IPS DF 19.7 (cell line): ENCODE data around the gene ZNF99.
"Not testable (repeated sequence)": the region's sequence is repeated elsewhere in the genome, so short reads cannot be mapped to it uniquely, and the experiment has no call there.

Experiments used
- DNase-seq: peaks from one replicate; pipeline ENCODE4 v3.0.0-alpha.2; 2013; ENCODE audit warnings: low read depth, low spot score

The ZNF99 gene

DNA sequence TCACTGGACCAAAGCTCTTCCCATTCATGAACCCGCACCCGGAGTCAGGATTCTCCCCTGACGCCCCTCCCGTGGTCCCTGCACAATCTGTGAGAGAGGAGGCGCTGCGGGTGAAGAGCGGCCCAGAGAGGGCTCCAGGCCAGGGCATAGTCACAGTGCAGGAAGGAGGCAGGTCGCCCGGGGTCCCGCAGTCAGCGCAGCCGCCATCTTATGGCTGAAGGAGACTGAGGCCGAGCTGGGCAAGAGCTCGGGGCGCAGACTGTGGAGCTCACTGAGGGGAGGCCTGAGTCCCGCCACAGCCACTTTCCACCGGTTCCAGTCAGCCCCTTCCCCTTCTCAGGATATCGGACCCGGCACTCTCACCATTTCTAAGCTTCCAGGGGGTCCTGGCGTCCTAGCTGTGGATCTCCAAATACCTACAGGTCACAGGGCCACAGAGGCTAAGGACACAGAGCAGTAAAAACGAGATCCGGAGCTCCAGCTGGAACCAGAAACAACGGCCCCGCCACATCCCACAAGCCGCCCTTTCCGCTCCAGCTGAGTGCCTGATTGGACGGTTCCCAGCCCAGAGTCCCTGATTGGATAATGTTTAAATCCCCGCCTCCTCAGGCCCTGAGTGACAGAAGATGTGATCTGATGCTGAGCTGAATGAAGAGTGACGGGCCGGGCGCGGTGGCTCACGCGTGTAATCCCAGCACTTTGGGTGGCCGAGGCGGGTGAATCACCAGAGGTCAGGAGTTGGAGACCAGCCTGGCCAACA is at the start of gene ZNF99:
Gene ZNF99 (minus strand): TSS at position 501 of the 760 bp plus-strand sequence. CDS start 135 bp downstream, at position 366.
- DNase-seq = no peak

DNA sequence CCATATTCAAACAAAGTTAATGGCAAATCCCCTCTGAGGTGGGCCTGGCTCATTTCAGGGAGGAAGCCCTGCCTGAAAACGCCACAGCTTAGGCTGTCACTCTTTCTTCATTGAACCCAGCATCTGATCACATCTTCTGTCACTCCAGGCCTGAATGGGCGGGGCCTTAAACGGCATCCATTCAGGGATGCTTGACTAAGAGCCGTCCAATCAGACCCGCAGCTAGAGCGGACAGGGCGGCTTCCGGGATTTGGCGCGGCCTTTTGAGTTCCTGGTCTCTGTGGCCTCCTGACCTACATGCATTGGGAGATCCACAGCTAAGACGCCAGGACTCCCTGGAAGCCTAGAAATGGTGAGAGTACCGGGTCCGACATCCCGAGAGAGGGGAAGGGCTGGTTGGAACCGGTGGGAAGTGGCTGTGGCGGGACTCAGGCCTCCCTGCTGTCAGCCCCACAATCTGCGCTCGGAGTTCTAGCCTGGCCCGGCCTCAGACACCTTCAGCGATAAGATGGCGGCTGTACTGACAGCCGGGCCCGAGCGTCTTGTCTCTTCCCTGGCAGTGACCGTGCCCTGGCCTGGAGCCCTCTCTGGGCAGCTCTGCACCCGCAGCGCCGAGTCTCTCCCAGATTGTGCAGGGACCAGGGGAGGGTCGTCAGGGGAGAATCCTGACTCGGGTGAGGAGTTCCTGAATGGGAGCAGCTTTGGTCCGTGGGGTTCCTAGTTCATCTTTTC is 48.2 kb upstream of the ZNF99 start, which contains the start of gene ZNF723:
Gene ZNF723 (plus strand): TSS at position 261 of the 732 bp plus-strand sequence. CDS start 89 bp downstream, at position 350.
- DNase-seq = no peak

DNA sequence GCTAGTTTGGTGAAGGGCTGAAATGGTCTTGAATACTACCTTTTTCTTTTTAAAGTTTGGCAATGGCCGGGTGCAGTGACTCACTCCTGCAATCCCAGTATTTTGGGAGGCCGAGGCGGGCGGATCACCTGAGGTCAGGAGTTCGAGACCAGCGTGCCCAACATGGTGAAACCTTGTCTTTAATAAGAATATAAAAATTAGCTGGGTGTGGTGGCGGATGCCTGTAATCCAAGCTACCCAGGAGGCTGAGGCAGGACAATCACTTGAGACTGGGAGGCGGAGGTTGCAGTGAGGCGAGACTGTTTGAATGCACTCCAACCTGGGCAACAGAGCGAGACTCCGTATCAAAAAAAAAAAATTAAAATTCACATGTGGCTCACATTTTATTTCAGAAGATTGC is 47.3 kb upstream of the ZNF99 start:
- no peak for DNase-seq

DNA sequence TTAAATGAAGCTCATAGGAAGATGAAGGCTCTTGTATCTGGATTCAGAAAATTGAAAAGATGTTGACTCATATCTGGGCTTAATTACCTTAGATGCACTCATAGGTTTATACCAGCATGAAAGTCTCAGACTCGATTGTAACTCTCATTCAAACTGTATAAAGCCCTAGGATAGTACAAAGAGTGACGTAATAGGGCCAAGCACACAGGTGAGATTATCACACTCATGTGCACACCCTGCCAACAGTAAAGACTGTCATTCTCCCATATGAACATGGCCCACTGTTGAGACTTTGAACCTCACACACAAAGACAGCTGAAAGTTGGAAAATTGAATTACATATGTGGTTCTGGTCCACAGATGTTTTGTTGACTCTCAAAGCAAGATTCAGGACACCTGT is 30.2 kb upstream of the ZNF99 start:
- DNase-seq = no peak

DNA sequence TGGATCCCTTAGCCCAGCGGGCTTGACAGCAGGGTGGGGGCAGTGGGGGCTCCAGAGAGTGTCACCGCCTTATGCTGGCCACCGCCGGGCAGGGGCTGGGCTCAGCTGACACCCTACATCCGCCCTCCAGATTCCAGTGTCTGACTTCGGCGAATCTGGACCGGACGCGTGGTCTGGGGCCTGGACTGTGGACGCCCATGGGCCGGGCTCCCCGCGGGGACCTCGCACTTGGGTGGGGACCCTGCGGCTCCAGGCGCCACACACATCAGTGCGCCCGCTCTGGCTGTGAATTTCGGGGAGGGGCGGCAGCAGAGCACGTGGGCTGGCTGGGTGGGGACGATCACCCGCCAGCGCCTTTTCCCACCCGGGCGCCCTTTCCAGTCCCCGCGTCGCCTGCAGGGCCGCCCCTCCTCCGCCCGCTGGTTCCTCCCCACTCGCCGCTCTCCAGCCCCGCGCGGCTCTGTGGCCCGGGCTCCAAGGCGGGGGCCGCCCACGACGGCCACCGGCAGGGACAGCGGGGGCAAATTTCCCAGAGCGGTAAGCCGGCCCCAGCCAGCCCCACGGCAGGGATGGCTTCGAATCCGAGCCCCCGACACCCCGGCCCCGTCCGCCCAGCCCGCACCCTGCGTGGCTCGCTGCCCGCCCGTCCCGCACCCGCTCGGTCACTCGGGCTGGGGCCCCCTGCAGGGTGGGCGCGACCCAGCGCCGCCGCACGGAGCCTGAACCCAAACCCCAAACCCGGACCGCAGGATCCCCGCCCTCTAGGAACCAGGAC is 23.3 kb upstream of the ZNF99 start:
- no peak for DNase-seq

DNA sequence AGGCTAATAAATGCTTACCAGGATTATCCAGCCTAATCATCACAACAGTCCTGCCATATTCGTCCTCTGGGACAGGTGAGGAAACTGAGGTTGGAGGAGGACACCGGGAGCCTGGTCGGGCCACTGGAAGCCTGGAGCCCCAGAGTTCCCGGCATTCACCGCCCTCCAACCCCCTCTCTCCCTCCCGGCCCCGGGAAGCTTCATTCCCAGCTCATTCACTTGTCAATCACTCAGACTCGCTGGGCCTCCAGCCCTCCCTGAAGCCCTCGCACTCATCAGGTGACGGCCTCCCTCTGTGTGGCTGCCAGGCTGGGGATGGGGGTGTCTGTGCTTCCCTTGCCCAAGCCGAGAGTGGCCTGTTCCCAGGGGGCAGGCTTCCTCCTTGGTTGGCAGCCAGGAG is 22.5 kb upstream of the ZNF99 start:
- DNase-seq = no peak

DNA sequence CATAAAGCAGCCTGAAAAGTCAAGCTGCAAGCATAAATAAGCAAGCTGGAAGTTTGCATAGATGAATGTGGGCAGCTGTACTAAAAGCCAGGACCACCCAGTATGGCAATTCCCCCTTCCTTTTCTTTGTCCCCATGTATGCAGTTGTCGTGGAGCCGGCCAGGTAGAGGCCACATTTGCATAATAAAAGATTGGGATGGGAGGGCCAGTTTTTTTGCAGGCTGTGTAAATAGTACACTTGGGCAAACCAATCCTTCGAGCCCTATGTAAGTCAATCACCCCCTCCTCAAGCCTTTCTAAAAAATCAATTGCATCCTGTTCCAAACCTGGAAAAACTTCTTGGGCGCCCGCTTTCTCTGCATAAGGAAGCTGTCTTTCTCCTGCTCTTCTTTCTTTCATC is 13.1 kb upstream of the ZNF99 start:
- no peak for DNase-seq

DNA sequence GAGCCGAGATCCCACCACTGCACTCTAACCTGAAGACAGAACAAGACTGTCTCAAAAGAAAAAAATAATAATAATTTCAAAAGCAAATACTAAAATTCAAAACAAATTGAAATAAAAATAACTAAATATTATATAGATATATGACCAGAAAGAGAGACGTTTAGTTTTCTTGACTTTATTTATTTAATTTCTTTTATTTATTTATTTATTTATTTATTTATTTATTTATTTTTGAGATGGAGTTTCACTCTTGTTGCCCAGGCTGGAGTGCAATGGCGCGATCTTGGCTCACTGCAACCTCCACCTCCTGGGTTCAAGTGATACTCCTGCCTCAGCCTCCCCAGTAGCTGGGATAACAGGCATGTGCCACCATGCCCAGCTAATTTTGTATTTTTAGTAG is 8.9 kb upstream of the ZNF99 start:
- DNase-seq = not testable (repeated sequence)

DNA sequence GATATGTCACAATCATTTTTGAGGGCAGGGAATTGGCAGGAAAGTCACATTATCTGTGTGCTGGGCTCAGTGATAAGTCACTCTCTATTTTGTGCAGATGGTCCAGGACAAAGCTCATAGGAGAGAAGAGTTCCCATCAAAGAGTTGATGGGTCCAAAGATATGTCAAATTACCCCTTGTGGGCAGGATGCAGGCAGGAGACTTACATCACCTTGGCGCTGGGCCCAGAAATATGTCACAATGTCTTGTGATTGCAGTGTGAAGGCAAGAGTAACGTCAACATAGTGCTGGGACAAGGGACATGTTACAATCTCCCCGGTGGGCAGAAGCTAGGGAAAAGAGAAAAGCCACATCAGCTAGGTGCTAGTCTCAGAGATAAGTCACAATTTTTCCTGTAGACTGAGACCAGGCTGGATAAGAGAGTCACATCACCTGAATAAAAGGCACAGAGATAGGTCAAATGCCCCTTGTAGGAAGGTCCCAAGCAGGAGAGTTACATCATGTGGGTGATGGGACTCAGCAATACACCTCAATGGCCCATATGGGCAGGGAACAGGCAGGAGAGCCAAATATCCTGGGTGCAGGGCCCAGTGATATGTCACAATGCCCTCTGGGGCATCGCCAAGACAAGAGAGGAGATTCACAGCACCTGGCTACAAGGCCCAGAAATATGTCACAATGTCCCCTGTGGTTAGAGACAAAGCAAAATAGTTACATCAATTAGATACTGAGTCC is 47.9 kb downstream of the ZNF99 start:
- DNase-seq = no peak

DNA sequence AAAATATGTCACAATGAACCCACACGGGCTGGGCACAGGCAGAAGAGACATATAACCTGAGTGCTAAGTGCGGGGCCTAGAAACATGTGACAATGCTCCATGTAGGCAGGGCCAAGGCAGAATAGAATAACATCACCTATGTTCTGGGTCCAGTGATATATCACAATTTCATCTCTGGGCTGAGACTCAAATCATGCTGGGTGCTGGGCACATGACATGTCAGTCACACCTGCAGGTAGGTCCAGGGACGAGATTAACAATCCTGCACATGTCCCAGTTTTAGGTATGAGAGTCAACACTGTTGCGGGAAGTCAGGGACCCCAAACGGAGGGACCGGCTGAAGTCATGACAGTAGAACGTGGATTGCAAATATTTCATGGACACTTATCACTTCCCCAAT is 50.3 kb downstream of the ZNF99 start:
- no peak for DNase-seq

DNA sequence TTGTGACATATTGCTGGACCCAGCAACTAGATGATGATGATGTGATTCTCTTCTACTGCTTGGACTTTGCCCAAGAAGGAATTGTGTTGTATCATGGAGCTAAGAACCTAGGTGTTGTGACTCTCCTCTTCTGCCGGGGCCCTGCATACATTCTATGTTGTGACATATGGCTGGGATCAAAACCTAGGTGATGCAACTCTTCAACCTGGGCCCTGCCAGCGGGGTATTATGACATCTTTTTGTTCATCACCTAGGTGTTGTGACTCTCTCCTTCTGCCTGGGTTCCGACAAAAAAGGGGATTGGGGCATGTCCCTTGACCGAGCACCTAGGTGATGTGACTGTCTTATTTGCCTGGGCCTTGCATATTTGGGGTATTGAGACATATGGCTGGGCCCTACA is 55.7 kb downstream of the ZNF99 start:
- not testable (repeated sequence) for DNase-seq

DNA sequence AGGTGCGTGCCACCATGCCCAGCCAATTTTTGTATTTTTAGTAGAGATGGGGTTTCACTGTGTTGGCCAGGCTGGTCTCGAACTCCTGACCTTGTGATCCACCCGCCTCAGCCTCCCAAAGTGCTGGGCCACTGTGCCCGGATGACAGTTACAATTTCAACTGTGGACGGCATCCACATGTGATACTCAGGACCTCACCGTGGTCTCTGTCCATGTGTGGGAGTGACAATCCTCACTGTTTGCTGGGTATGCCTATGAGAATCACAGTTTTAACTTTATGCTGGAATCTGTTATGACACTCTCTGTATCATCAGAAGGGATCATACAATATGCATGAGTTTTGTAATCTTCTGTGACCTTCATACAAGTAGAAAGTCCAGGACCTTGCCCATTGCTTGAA is 62.4 kb downstream of the ZNF99 start:
- not testable (repeated sequence) for DNase-seq

DNA sequence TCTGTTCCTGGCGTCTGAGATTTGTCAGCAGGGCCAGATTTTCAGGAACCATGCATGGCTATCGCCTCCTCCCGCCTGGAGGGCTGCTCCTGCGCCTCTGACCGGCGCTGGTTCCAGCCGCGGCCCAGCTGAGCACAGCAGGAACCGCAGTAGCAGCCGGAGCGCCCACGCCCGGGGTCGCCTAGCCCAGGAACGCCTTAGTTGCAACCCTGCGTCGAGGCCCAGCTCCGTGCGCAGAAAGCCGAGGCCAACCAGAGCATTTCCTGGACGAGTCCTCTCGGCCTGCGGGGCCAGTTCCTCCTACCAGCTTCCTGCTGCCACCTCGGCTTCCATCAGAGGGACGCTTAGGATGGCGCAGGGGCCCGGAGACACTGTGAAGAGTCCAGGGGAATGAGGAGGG is 75.0 kb downstream of the ZNF99 start:
- DNase-seq = no peak

DNA sequence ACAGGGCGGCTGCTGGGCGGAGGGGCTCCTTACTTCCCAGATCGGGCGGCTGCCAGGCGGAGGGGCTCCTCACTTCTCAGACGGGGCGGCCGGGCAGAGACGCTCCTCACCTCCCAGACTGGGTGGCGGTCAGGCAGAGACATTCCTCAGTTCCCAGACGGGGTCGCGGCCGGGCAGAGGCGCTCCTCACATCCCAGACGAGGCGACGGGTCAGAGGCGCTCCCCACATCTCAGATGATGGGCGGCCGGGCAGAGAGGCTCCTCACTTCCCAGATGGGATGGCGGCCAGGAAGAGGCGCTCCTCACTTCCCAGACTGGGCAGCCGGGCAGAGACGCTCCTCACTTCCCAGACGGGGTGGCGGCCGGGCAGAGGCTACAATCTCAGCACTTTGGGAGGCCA is 80.9 kb downstream of the ZNF99 start:
- DNase-seq = not testable (repeated sequence)

DNA sequence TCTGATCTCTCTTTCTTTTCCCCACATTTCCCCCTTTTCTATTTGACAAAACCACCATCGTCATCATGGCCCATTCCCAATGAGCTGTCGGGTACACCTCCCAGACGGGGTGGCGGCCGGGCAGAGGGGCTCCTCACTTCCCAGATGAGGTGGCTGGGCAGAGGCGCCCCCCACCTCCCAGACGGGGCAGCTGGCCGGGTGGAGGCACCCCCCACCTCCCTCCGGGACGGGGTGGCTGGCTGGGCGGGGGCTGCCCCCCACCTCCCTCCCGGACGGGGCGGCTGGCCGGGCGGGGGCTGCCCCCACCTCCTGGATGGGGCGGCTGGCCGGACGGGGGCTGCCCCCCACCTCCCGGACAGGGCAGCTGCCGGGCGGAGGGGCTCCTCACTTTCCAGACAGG is 81.3 kb downstream of the ZNF99 start:
- DNase-seq = not testable (repeated sequence)
